K562 (cell line): ENCODE data around the gene IRF2BP2. TPM values are rescaled to one million over a fixed set of nuclear protein-coding genes. Genes with fewer than 3 reads are reported as not detected.

Experiments used
- ATAC-seq: fragments of 200-7000 bp; cut with Tn5 transposase; 3 replicates; pipeline ENCODE4 v1.9.1; 2020; ENCODE audit warnings: moderate library complexity
- BruUV-seq: library from RNA; stranded (reverse); fragments of 400-500 nt; replicated peaks from 2 replicates; lab custom pipeline; 2021; lab: Mats Ljungman, UMichigan
- CTCF ChIA-PET: fragments of 300-600 bp; formaldehyde crosslinking; extraction: SDS; loops from one replicate; lab custom pipeline; 2021; ENCODE audit warnings: low intra/inter-chr PET ratio; lab: Yijun Ruan, JAX
- POLR2A ChIA-PET: fragments of 300-600, 350-650 bp; sonication (Branson Sonifier 250); formaldehyde crosslinking; extraction: SDS; loops from one replicate; lab custom pipeline; 2021; ENCODE audit warnings: antibody characterized with exemption, inconsistent platforms; lab: Yijun Ruan, JAX
- DNase-seq, 4 experiments: peaks; one replicate each; pipeline versions ENCODE4 v3.0.0 to v3.0.0-alpha.2; 2011 to 2018; ENCODE audit warnings: low spot score in 3 of 4, mixed read lengths in 3 of 4; ENCODE audit errors: extremely low read depth in 1 of 4
- FAIRE-seq: peaks from 2 replicates; lab custom pipeline; 2011; peaks lifted over from hg19 to GRCh38; lab: Jason Lieb, UNC
- H2AFZ ChIP-seq: 2 replicates; pipeline ENCODE4 v1.6.0; 2011; ENCODE audit warnings: low read depth, low read length, control low read depth, inconsistent platforms
- H3K27ac ChIP-seq: fragments of 200-600 bp; 3 replicates; pipeline ENCODE4 v1.8.0; 2011; ENCODE audit warnings: low read depth, mild to moderate bottlenecking, control low read depth, inconsistent platforms, low read length, moderate library complexity, mixed read lengths; ENCODE audit errors: extremely low read depth
- H3K27me3 ChIP-seq, 2 experiments: fragments of 300-600 bp in 1 of 2; 2 replicates in 1 of 2; 3 replicates in 1 of 2; pipeline versions ENCODE4 v1.6.0 to v1.8.0; 2011; ENCODE audit warnings: inconsistent platforms in 2 of 2, low read length in 2 of 2, mild to moderate bottlenecking in 1 of 2, mixed read lengths in 1 of 2, moderate library complexity in 1 of 2; ENCODE audit not compliant: control insufficient read depth in 2 of 2, insufficient read depth in 2 of 2
- H3K36me3 ChIP-seq: fragments of 300-600 bp; 3 replicates; pipeline ENCODE4 v1.8.0; 2011; ENCODE audit warnings: mild to moderate bottlenecking, low read length, inconsistent platforms; ENCODE audit not compliant: control insufficient read depth, insufficient read depth
- H3K4me1 ChIP-seq, 2 experiments: fragments of 200-600 bp in 1 of 2; replicated peaks in 1 of 2; 2 replicates in 1 of 2; 3 replicates in 1 of 2; pipeline versions ENCODE4 v1.5.1 to v1.8.0; 2011; ENCODE audit warnings: inconsistent platforms in 2 of 2, low read length in 2 of 2, mild to moderate bottlenecking in 1 of 2, mixed read lengths in 1 of 2, moderate library complexity in 1 of 2; ENCODE audit not compliant: control insufficient read depth in 2 of 2, insufficient read depth in 2 of 2
- H3K4me2 ChIP-seq: 2 replicates; pipeline ENCODE4 v1.6.1; 2011; ENCODE audit warnings: low read length, control low read depth, inconsistent platforms, mixed read lengths; ENCODE audit not compliant: insufficient read depth
- H3K4me3 ChIP-seq: fragments of 200-600 bp; sonication (generic), shearing (Covaris generic); 2 replicates; pipeline ENCODE4 v1.5.1; 2016; ENCODE audit warnings: control low read depth, inconsistent platforms
- H3K79me2 ChIP-seq: fragments of 200-600 bp; 3 replicates; pipeline ENCODE4 v1.8.0; 2011; ENCODE audit warnings: low read length, inconsistent platforms; ENCODE audit not compliant: control insufficient read depth, insufficient read depth
- H3K9ac ChIP-seq, 2 experiments: 2 replicates each; pipeline versions ENCODE4 v1.6.0 to v1.6.1; 2011; ENCODE audit warnings: low read depth in 2 of 2, low read length in 2 of 2, control low read depth in 1 of 2, inconsistent platforms in 1 of 2, mild to moderate bottlenecking in 1 of 2, mixed read lengths in 1 of 2; ENCODE audit not compliant: insufficient read depth in 1 of 2
- H3K9me1 ChIP-seq: one replicate; pipeline ENCODE4 v1.6.0; 2011; ENCODE audit warnings: inconsistent platforms, mild to moderate bottlenecking, low read length, moderate library complexity; ENCODE audit not compliant: control insufficient read depth, insufficient read depth
- H3K9me3 ChIP-seq: replicated peaks from 2 replicates; pipeline ENCODE4 v1.5.1; 2011; ENCODE audit warnings: low read depth, low read length, inconsistent platforms; ENCODE audit not compliant: control insufficient read depth, insufficient read depth
- H4K20me1 ChIP-seq: replicated peaks from 2 replicates; pipeline ENCODE4 v1.6.1; 2011; ENCODE audit warnings: low read length, inconsistent platforms, mixed read lengths; ENCODE audit not compliant: control insufficient read depth, insufficient read depth
- C11orf30 ChIP-seq: fragments of 450-650 bp; IDR thresholded peaks from 2 replicates; pipeline ENCODE4 v1.6.1; 2016; ENCODE audit warnings: low read depth, mild to moderate bottlenecking
- CREB5 ChIP-seq: fragments of 250-450 bp; sonication (Bioruptor Pico); IDR thresholded peaks from 2 replicates; pipeline ENCODE4 v1.5.0; 2020; ENCODE audit warnings: mild to moderate bottlenecking
- HMG20A ChIP-seq: fragments of 450-650 bp; formaldehyde crosslinking; conservative IDR thresholded peaks from 2 replicates; pipeline ENCODE4 v1.4.0; 2020; ENCODE audit warnings: mild to moderate bottlenecking, mixed read lengths
- HOXB6 ChIP-seq: fragments of 250-450 bp; sonication (Bioruptor Pico); IDR thresholded peaks from 2 replicates; pipeline ENCODE4 v1.5.1; 2022; ENCODE audit warnings: mild to moderate bottlenecking, borderline replicate concordance
- MAFF ChIP-seq: IDR thresholded peaks from 2 replicates; pipeline ENCODE4 v1.6.1; 2012; ENCODE audit warnings: low read length, improper control_type of control experiment
- MYC ChIP-seq, 2 experiments: fragments of 250-450 bp in 1 of 2; sonication (Bioruptor Pico) in 1 of 2; IDR thresholded peaks; 2 replicates each; pipeline versions ENCODE4 v1.5.1 to v1.6.1; 2012 to 2021; ENCODE audit warnings: low read depth in 2 of 2, borderline replicate concordance in 1 of 2, improper control_type of control experiment in 1 of 2, low read length in 1 of 2, mild to moderate bottlenecking in 1 of 2, moderate library complexity in 1 of 2
- POU5F1 ChIP-seq: fragments of 150-350 bp; IDR thresholded peaks from 2 replicates; pipeline ENCODE4 v1.6.1; 2014; ENCODE audit warnings: borderline replicate concordance, low read length, low read depth, mild to moderate bottlenecking; ENCODE audit not compliant: partially characterized antibody
- ZC3H11A ChIP-seq: IDR thresholded peaks from 2 replicates; pipeline ENCODE4 v1.6.1; 2012; ENCODE audit warnings: low read depth, low read length, improper control_type of control experiment
- ZFPM2 ChIP-seq: fragments of 250-450 bp; sonication (Bioruptor Pico); IDR thresholded peaks from 2 replicates; pipeline ENCODE4 v1.5.1; 2022; ENCODE audit warnings: mild to moderate bottlenecking
- ZNF668 ChIP-seq: fragments of 250-450 bp; sonication (Bioruptor Pico); IDR thresholded peaks from 2 replicates; pipeline ENCODE4 v1.8.0; 2022; ENCODE audit warnings: mild to moderate bottlenecking, inconsistent platforms
- ZNF740 ChIP-seq, 3 experiments: fragments of 200-800 bp in 1 of 3; sonication (Bioruptor generic) in 1 of 3; sonication (generic) in 1 of 3; formaldehyde crosslinking in 1 of 3; IDR thresholded peaks; 2 replicates each; pipeline versions ENCODE4 v1.6.1 to v1.8.0; 2016 to 2022; ENCODE audit warnings: mild to moderate bottlenecking in 2 of 3, missing compliant biosample characterization in 2 of 3, missing genetic modification characterization in 2 of 3, missing genetic modification reagents in 1 of 3
- WGBS: fragments of 100-300 bp; shearing (Covaris generic); methylation state at CpG from one replicate; pipeline ENCODE4 v1.1.6; 2016; ENCODE audit warnings: low coverage, mixed read lengths; ENCODE audit not compliant: insufficient coverage; ENCODE audit errors: missing lambda C conversion rate; 5-methylcytosine and 5-hydroxymethylcytosine counted together
- in situ Hi-C: fragments of 300-500 bp; cut with MboI; formaldehyde crosslinking; loops from 4 replicates; pipeline ENCODE4 v1.15.0; 2018; ENCODE audit warnings: inconsistent platforms, mixed read lengths
- intact Hi-C: fragments of 100-400 bp; cut with micrococcal nuclease; formaldehyde crosslinking; loops from 2 replicates; pipeline ENCODE4 v1.14.2; 2022
- polyA plus RNA-seq, 8 experiments: library from polyadenylated mRNA; depleted of rRNA in 4 of 8; stranded (reverse) in 5 of 8; unstranded in 3 of 8; fragments of >200 nt; fragmentation: Nextera tagmentation in 2 of 8; fragmentation: Illumina TruSeq in 1 of 8; extraction: Ambion mirVana in 2 of 8; extraction: Trizol in 1 of 8; gene quantifications; 2 replicates each; pipeline versions ENCODE4 v1.2.1 to v1.2.3, GENCODE V29; 2011 to 2014; ENCODE audit warnings: inconsistent platforms in 1 of 8, missing spikeins in 1 of 8
- total RNA-seq, 7 experiments: library from RNA; depleted of rRNA in 6 of 7; stranded (reverse); fragments of >200 nt in 6 of 7; fragmentation: Illumina TruSeq in 2 of 7; extraction: Trizol in 2 of 7; gene quantifications; 2 replicates each; pipeline versions ENCODE4 v1.2.1 to v1.2.3, GENCODE V29; 2011 to 2021; ENCODE audit warnings: low replicate concordance in 1 of 7
- TF ChIP-seq, protein P1 (sequence below): fragments of 250-450 bp; sonication (Bioruptor Pico); IDR thresholded peaks from 2 replicates; pipeline ENCODE4 v1.5.0; 2020; ENCODE audit warnings: mild to moderate bottlenecking, borderline replicate concordance
- TF ChIP-seq, protein P2 (sequence below): fragments of 450-650 bp; IDR thresholded peaks from 2 replicates; pipeline ENCODE4 v1.6.1; 2016

The IRF2BP2 gene
- total and polyA plus RNA-seq, 9 of the 15 experiments (the other 6 are each of a cell fraction or from before 2014, with no cell fraction given), result 7.7 to 68.6 (median 22.1) TPM

- Histone ChIP-seq H2AFZ (peak overlapping the region; percentile 49), H3K79me2 (peaks cover 35% of the 10 kb centered on the region), H3K4me2 (peak overlapping the region; percentile 61), H3K27ac (peak overlapping the region; percentile 90), H3K27me3 (no peaks in the 10 kb centered on the region), H4K20me1 (peaks cover 8% of the 10 kb centered on the region; the same call in 1 of the 2 replicates), H3K9me1 (no peaks in the 10 kb centered on the region), H3K9me3 (no peaks in the 10 kb centered on the region), H3K36me3 (peaks cover 32% of the 10 kb centered on the region), H3K4me1 (peaks cover 21 to 49% of the 10 kb centered on the region in 2 experiments), H3K4me3 (peak overlapping the region; percentile 46), H3K9ac (peak overlapping the region; percentile 69 to 90)
- DNase-seq (peak in 2 of 4 experiments; percentile 41 to 64), ATAC-seq (peak; percentile 7; the same call in 2 of the 3 replicates), FAIRE-seq (no peak)
- WGBS, result 7% methylated on average over 11 of the region's 11 CpGs
- TSS peak; percentile 96 for BruUV-seq
- in situ Hi-C loops, result no loop called here
- intact Hi-C loops, result loop anchor here (2.0 to 10.0 kb wide), 8 partner anchors 53 to 904 kb away; partner anchors contain the start of genes B3GALNT2 and COA6
- CTCF ChIA-PET, result interaction anchor here (0.7 kb wide), 1 partner anchor 101 kb away, joined by 3 read pairs; no protein-coding TSS in a partner anchor
- POLR2A ChIA-PET, result interaction anchor here (0.6 to 3.4 kb wide), 34 partner anchors 9 to 483 kb away, joined by 3 to 26 read pairs (median 3); partner anchors contain the start of gene IRF2BP2
- TF ChIP-seq ZNF668 (CRISPR knock-in tag) (peak; percentile 25; the same call in 1 of the 2 replicates), CREB5 (CRISPR knock-in tag) (0 out of 2 replicates have a peak, but pooled peaks have one; percentile 43), MAFF (0 out of 2 replicates have a peak, but pooled peaks have one; percentile 9), ZNF740 (CRISPR knock-in tag; IDR thresholded peaks at IDR 0.05) (peak; percentile 60), ZNF740 (tag; IDR thresholded peaks at IDR 0.05) (no peak), MYC (IDR thresholded peaks at IDR 0.05; ENCODE audit: low read depth, low read length) (no peak), MYC (CRISPR knock-in tag; IDR thresholded peaks at IDR 0.05; ENCODE audit: borderline replicate concordance, low read depth) (peak; percentile 33; the same call in 1 of the 2 replicates), HMG20A (CRISPR knock-in tag) (no peak), C11orf30 (peak; percentile 15; the same call in 1 of the 2 replicates), ZFPM2 (CRISPR knock-in tag) (0 out of 2 replicates have a peak, but pooled peaks have one; percentile 32), HOXB6 (CRISPR knock-in tag) (0 out of 2 replicates have a peak, but pooled peaks have one; percentile 51), POU5F1 (no peak), ZC3H11A (no peak)
- TF ChIP-seq, protein P1, sequence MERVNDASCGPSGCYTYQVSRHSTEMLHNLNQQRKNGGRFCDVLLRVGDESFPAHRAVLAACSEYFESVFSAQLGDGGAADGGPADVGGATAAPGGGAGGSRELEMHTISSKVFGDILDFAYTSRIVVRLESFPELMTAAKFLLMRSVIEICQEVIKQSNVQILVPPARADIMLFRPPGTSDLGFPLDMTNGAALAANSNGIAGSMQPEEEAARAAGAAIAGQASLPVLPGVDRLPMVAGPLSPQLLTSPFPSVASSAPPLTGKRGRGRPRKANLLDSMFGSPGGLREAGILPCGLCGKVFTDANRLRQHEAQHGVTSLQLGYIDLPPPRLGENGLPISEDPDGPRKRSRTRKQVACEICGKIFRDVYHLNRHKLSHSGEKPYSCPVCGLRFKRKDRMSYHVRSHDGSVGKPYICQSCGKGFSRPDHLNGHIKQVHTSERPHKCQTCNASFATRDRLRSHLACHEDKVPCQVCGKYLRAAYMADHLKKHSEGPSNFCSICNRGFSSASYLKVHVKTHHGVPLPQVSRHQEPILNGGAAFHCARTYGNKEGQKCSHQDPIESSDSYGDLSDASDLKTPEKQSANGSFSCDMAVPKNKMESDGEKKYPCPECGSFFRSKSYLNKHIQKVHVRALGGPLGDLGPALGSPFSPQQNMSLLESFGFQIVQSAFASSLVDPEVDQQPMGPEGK (CRISPR knock-in tag), result 0 out of 2 replicates have a peak, but pooled peaks have one; percentile 11
- TF ChIP-seq, protein P2, sequence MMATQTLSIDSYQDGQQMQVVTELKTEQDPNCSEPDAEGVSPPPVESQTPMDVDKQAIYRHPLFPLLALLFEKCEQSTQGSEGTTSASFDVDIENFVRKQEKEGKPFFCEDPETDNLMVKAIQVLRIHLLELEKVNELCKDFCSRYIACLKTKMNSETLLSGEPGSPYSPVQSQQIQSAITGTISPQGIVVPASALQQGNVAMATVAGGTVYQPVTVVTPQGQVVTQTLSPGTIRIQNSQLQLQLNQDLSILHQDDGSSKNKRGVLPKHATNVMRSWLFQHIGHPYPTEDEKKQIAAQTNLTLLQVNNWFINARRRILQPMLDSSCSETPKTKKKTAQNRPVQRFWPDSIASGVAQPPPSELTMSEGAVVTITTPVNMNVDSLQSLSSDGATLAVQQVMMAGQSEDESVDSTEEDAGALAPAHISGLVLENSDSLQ, result no peak
These were observed 9.3 kb downstream of the IRF2BP2 start for GRCh38 chr1:234600418-234601281.
